SK-N-MC (cell line): ENCODE measurements around the gene ZBTB20.

Experiments
- EZH2 ChIP-seq: fragments of 200-600 bp; sonication (generic); IDR thresholded peaks from one replicate; pipeline ENCODE4 v1.6.1; 2017; ENCODE audit warnings: antibody characterized with exemption
- POLR2AphosphoS5 ChIP-seq: IDR thresholded peaks from 2 replicates; pipeline ENCODE4 v1.6.1; 2012; ENCODE audit warnings: mild to moderate bottlenecking, low read depth, low read length, borderline replicate concordance

- no peak for TF ChIP-seq EZH2
- no peak for TF ChIP-seq POLR2AphosphoS5
These were observed 8.0 kb downstream of the ZBTB20 start for GRCh38 chr3:115139072-115139471.
